Measurements from ENCODE around the gene KRT14.
"Not testable (repeated sequence)": the region's sequence is repeated elsewhere in the genome, so short reads cannot be mapped to it uniquely, and the experiment has no call there.

DNA sequence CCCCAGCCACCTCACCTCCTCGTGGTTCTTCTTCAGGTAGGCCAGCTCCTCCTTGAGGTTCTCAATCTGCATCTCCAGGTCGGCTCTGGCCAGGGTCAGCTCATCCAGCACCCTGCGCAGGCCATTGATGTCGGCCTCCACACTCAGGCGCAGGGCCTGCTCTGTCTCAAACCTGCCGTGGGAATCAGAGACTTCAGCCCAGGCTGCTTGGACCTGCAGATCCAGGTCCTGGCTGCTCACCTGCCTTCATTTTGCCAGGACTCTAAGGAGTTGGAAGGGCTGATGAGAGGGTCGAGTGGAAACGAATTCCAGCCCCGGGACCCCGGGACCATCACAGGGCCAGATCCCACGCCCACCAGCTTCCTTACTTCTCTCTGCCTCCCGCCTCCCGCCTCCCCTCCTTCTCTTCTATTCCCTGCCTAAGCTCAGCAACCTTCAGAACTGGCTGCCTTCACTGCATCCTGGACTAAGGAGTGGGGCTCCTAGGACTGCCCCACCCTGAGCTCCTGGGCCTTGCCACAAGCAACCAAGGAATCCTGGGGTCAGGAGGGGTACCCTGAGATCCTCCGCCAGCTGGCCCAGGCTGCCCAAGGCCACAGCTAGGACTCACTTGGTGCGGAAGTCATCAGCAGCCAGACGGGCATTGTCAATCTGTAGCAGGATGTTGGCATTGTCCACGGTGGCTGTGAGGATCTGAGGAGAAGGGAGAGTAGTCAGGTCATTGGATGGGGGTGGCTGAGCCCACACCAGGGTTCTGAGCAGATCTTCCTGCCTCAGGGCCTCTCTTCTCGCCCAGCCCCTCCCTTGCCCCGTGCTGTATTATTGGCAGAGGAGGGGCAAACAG lies 35.9 kb upstream of the KRT14 start:
- TF ChIP-seq, protein P1, sequence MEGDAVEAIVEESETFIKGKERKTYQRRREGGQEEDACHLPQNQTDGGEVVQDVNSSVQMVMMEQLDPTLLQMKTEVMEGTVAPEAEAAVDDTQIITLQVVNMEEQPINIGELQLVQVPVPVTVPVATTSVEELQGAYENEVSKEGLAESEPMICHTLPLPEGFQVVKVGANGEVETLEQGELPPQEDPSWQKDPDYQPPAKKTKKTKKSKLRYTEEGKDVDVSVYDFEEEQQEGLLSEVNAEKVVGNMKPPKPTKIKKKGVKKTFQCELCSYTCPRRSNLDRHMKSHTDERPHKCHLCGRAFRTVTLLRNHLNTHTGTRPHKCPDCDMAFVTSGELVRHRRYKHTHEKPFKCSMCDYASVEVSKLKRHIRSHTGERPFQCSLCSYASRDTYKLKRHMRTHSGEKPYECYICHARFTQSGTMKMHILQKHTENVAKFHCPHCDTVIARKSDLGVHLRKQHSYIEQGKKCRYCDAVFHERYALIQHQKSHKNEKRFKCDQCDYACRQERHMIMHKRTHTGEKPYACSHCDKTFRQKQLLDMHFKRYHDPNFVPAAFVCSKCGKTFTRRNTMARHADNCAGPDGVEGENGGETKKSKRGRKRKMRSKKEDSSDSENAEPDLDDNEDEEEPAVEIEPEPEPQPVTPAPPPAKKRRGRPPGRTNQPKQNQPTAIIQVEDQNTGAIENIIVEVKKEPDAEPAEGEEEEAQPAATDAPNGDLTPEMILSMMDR (IDR thresholded peaks at IDR 0.05), result not testable (repeated sequence)
- not testable (repeated sequence) for TF ChIP-seq EP300 (IDR thresholded peaks at IDR 0.05)

Measured in suprapubic skin (tissue), 3 donors.